SJCRH30 (cell line): ENCODE measurements around the gene CDC7. TPM values are rescaled to one million over a fixed set of nuclear protein-coding genes. Genes with fewer than 3 reads are reported as not detected.

Experiments
- DNase-seq, 2 experiments: peaks; one replicate each; pipeline ENCODE4 v3.0.0-alpha.2; 2015 to 2020
- H3K27ac ChIP-seq: fragments of 250-450 bp; sonication (Bioruptor Pico); 2 replicates; pipeline ENCODE4 v1.5.1; 2020; ENCODE audit warnings: mild to moderate bottlenecking, moderate library complexity
- H3K27me3 ChIP-seq: fragments of 250-450 bp; sonication (Bioruptor Pico); 2 replicates; pipeline ENCODE4 v1.5.1; 2020; ENCODE audit warnings: mild to moderate bottlenecking, moderate library complexity
- H3K36me3 ChIP-seq: fragments of 250-450 bp; sonication (Bioruptor Pico); 2 replicates; pipeline ENCODE4 v1.5.1; 2020; ENCODE audit warnings: mild to moderate bottlenecking, moderate library complexity
- H3K4me1 ChIP-seq: fragments of 250-450 bp; sonication (Bioruptor Pico); 2 replicates; pipeline ENCODE4 v1.5.1; 2020; ENCODE audit warnings: mild to moderate bottlenecking, moderate library complexity
- H3K4me3 ChIP-seq: fragments of 250-450 bp; sonication (Bioruptor Pico); 2 replicates; pipeline ENCODE4 v1.5.1; 2020; ENCODE audit warnings: mild to moderate bottlenecking, moderate library complexity
- H3K9me3 ChIP-seq: fragments of 250-450 bp; sonication (Bioruptor Pico); replicated peaks from 2 replicates; pipeline ENCODE4 v1.5.1; 2020; ENCODE audit warnings: mild to moderate bottlenecking, moderate library complexity
- total RNA-seq: library from RNA; depleted of rRNA; stranded (reverse); fragments of >200 nt; shearing (Covaris generic); gene quantifications from 2 replicates; pipeline ENCODE4 v1.2.3, GENCODE V29; 2014

The CDC7 gene
- total RNA-seq, 1 experiment from 2014 or later = 28.0 TPM

DNA sequence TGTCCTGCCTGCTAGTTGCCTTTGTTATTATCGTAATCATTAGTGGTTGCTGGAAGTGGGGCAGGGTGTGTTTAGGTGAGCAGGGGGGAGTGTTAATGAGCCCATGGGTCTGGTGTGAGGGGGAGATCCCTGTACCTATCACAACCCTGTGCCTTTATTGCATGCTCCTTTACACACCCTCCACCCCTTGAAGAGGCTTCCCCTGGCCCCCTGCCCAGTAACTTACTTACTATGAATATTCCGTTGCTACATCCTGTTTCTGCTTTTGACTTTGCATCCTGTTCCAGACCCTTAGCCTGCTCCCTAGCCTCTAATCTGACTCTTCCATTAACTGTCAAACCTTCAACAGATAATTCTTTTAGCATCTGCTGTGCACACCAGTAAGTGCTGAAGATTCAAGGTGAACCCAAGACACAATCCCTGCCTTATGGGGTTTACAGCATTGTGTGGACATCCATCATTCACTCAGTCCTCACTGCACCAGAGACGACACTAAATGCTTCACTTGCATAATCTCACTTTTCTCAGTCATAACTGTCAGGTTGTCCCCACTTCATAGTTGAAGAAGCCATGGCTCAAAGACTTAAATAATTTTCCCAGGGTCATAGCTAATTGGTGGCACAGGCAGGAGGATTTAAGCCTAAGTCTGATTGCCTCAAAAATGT is 47.9 kb downstream of the CDC7 start:
- no peak for DNase-seq
- Histone ChIP-seq H3K27ac (no peak overlapping the region), H3K4me1 (no peaks in the 10 kb centered on the region; the same call in 1 of the 2 replicates), H3K9me3 (no peaks in the 10 kb centered on the region), H3K27me3 (no peaks in the 10 kb centered on the region), H3K36me3 (no peaks in the 10 kb centered on the region), H3K4me3 (no peak overlapping the region)

DNA sequence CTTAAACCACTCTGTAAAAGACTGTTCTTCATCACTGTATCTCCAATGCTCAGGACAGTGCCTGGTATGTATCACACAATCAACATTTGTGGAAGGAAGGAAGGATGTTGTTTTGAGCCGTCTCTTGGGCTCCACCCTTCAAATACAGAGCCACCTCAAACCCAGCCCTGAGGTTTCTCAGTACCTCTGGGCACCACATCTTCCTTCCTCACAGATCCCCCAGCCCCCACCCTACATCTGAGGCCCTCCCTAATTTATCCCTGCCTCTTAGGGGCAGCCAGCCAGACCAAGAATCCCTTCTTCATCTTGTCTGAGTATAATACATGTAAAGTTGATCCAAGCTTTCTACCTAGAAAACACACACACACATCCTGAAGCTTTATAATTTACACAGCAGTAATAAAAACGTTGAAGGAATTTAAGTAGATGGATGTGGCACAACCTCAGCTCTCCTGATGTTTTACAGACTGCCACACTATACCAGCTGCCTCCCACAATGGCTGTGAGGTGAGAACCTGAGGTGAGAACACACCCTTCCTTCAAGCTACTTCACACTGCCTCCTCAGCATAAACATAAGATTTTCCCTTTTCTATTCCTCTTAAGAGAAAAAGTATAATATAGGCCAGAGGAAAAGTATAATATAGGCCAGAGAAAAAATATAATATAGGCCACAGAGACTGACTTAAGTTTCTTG is 48.5 kb downstream of the CDC7 start:
- Histone ChIP-seq H3K27me3 (no peaks in the 10 kb centered on the region), H3K36me3 (no peaks in the 10 kb centered on the region), H3K9me3 (no peaks in the 10 kb centered on the region), H3K4me3 (no peak overlapping the region), H3K27ac (no peak overlapping the region), H3K4me1 (no peaks in the 10 kb centered on the region; the same call in 1 of the 2 replicates)
- DNase-seq = no peak

DNA sequence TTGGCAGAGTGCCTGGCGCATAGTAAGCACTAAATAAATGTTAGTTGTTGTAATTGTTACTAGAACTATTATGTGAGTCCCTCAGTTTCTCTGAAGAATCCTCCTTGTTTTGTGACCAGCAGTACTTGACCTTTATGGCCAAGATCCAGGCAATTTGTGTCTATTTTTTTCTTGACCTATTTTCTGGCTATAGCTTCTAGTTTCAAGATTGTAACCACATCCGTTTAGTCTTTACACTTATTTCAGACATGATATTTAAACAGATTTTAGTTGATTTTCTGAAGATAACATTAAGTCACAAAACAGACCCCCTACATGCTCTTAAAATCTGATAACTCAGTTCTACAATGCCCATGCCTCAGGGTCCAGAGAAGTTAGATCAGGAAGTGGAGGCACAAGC is 50.3 kb downstream of the CDC7 start:
- no peaks in the 10 kb centered on the region for H3K36me3 ChIP-seq
- DNase-seq = no peak
- no peaks in the 10 kb centered on the region for H3K9me3 ChIP-seq
- no peak overlapping the region for H3K4me3 ChIP-seq
- no peaks in the 10 kb centered on the region for H3K27me3 ChIP-seq
- no peaks in the 10 kb centered on the region for H3K4me1 ChIP-seq
- no peak overlapping the region for H3K27ac ChIP-seq

DNA sequence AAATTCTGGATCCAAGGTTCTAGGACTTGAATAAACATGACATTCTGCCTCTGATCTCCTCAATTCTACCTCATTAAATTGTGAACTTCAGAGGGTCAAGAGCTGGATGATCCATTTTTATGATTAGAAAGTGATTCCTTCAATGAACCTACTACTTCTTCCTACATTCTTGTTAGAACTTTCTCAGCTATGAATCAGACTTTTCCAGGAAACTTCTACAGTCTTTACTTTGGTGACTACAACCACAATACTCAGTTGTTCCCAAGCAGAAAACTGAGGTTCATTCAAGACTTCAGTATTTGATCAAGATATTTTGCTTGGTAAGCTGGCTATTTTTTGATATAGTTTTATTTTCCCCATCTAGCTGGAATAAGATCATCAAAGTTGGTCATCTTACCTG is 51.4 kb downstream of the CDC7 start:
- no peaks in the 10 kb centered on the region for H3K27me3 ChIP-seq
- no peaks in the 10 kb centered on the region for H3K4me1 ChIP-seq
- no peak overlapping the region for H3K4me3 ChIP-seq
- H3K9me3 ChIP-seq = no peaks in the 10 kb centered on the region
- DNase-seq = no peak
- H3K27ac ChIP-seq = no peak overlapping the region
- H3K36me3 ChIP-seq = no peaks in the 10 kb centered on the region

DNA sequence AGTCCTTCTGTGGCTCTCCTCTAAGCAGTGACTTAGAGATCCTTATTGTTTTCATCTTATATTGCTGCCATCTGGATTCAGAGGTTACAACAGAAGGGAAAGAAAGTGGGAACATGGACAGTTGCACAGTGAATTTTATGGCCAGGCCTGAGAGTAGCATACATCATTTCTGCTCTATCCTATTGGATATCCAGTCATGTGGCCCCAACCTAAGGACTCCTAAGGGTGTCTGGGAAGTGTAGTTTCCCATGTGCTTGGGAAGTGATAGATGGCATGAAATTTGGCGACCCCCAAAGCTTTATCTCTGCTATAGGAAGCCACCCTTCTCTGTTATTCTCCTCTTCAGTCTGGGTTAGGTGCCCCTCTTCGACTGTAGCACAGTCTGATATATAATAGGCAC is 51.9 kb downstream of the CDC7 start:
- Histone ChIP-seq H3K9me3 (no peaks in the 10 kb centered on the region), H3K4me1 (no peaks in the 10 kb centered on the region), H3K4me3 (no peak overlapping the region), H3K27me3 (no peaks in the 10 kb centered on the region), H3K36me3 (no peaks in the 10 kb centered on the region), H3K27ac (no peak overlapping the region)
- no peak for DNase-seq

DNA sequence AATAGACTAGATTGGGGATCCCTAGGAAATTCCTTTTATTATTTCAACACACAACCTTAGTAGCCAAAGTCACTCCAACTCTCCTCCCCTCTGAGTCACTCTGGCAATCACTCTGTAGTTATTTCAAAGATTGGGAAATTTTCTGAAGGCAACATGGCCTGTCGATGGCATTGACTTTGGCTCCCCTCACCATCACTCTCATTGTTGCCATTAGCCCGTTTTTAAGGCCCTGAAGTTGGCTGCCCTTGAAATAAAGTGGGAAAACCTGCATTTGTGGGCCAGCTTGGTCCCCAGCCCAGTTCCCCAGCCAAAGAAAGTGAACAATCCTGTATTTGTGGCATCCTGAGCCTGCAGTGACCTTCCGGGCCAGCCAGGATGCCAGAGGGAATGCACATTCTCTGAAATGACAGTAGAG is 52.5 kb downstream of the CDC7 start:
- H3K36me3 ChIP-seq = no peaks in the 10 kb centered on the region
- no peaks in the 10 kb centered on the region for H3K9me3 ChIP-seq
- H3K4me3 ChIP-seq = no peak overlapping the region
- no peak for DNase-seq
- no peaks in the 10 kb centered on the region for H3K4me1 ChIP-seq
- no peaks in the 10 kb centered on the region for H3K27me3 ChIP-seq
- no peak overlapping the region for H3K27ac ChIP-seq

DNA sequence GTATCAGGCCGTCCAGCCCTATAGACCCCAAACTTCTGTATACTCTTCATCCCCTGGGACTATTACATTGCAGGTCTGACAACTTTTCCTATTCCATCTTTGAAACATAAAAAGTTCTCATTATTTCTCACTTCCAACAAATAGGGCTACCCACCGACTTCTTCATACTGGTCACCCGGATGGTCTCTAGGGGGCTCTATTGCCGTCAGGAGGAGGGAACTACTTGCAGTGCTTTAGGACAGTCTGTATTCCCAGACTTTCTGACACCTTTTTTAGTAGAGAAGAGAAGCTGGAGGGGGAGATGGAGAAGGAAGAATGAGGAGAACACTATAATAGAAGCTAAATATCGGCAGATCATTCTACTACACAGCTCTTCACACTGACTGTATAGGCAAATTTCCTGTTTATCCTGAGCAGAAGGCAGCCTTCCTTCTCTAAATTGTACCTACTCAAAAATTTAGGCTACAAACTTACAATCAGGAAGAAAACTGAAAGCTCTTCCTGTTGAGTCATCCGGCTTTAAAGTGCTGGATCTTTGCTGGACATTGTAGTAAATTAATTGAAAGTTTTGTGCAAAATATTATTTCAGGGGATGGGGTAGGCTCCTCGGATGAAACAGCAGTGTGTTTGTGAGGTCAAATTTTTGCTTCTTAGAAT is 54.6 kb downstream of the CDC7 start:
- Histone ChIP-seq H3K4me3 (no peak overlapping the region), H3K27ac (no peak overlapping the region), H3K27me3 (no peaks in the 10 kb centered on the region), H3K4me1 (no peaks in the 10 kb centered on the region), H3K9me3 (no peaks in the 10 kb centered on the region), H3K36me3 (no peaks in the 10 kb centered on the region)
- DNase-seq = no peak

DNA sequence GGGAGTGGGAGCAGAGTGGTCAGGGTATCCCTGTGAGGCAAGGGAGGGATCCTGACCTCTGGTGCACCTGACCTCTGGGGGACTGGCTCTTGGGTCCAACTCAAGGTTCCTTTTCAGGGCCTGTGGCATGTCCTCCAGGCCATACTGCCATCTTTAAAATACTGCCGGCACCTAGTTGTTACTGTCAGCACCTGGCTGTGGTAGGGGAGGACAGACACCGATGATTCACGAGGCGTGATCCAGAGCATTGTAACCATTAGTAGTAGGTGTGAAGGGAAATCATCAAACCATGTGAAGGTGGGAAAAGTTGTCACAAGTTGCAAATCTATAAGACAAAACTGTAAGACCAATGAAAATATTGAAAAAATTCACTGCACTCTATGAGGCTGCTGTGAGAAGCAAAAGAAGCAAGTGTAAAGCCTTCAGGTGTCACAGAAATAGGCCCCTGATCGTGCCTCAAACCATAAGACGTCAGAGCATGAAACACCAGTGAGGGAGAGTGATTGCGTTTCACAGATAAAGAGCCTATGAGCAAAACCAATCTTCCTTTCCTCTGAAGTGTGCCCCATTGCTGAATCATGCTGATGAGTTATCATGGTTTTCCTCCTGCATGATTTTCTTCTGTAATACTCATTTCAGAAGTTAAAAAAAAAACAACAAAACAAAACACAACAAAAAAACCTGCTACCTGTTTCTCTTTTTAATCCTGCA is 55.3 kb downstream of the CDC7 start:
- no peak for DNase-seq
- Histone ChIP-seq H3K4me3 (no peak overlapping the region), H3K4me1 (no peaks in the 10 kb centered on the region), H3K36me3 (no peaks in the 10 kb centered on the region), H3K27me3 (no peaks in the 10 kb centered on the region), H3K27ac (no peak overlapping the region), H3K9me3 (no peaks in the 10 kb centered on the region)

DNA sequence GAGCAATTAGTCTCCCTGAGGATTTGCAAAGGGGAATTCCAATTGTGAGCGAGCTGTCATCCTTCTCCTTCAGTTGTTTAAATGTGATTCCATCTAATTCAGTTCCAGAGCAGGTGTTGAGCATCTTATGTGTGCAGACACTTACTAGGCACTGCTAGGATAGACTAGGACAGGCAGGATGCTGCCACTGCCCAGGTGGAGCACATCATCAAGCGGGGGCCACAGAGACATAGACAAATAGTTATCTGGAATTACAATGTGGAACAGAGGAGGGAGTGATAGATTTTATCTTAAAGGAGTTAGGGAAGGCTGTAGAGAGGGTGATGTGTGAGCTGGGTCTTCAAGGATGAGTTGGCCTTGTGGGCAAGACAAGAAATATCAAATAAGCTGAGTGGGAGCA is 55.9 kb downstream of the CDC7 start:
- Histone ChIP-seq H3K27ac (no peak overlapping the region), H3K4me1 (no peaks in the 10 kb centered on the region), H3K27me3 (no peaks in the 10 kb centered on the region), H3K4me3 (no peak overlapping the region), H3K36me3 (no peaks in the 10 kb centered on the region), H3K9me3 (no peaks in the 10 kb centered on the region)
- DNase-seq = no peak

DNA sequence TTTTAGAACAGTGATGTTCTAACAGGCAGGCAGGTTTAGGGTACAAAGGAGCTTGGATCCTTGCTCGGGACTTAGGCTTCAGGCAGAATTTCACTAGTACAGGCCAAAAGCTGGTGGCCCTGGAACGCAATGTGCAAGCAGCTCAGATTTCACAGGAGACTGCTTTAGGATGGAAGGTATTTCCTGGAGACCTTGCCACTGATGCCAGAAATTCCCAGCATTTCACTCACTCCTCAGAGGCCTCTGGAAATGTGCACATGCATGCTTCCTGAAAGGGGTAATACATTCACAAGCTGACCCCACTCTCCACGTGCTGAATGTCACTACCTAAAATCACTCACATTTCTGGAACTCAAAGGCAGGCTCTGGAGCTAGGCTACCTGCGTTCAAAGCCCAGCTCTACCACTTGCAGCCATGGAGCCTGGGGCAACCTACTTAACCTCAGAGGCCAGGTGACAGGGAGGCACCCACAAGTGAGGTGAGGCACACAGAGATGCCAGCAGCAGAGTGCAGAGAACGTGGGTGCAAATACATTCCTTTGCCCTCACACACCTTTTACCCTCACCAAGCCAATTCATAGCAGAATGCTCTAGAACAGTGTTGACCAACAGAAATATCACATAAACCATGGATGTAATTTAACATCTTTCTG is 56.5 kb downstream of the CDC7 start:
- no peaks in the 10 kb centered on the region for H3K27me3 ChIP-seq
- no peak for DNase-seq
- no peak overlapping the region for H3K27ac ChIP-seq
- no peak overlapping the region for H3K4me3 ChIP-seq
- no peaks in the 10 kb centered on the region for H3K4me1 ChIP-seq
- H3K36me3 ChIP-seq = no peaks in the 10 kb centered on the region
- H3K9me3 ChIP-seq = no peaks in the 10 kb centered on the region

DNA sequence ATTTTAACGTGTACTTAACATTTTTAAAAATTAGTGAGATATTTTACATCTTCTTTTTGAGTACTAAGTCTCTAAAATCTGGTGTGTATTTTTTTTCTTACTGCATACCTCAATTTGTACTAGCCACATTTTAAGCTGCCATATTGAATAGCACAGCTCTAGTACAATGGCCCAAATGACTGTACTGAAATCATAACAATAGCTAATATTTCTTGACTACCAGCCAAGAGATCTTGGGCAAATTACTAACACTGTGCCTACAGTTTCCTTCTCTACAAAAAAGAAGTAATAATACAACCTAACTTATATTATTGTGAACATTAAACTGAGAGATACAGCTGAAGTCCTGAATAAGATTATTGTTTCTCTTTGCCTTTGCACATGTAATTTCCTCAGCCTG is 57.2 kb downstream of the CDC7 start:
- Histone ChIP-seq H3K4me3 (no peak overlapping the region), H3K27ac (no peak overlapping the region), H3K4me1 (no peaks in the 10 kb centered on the region), H3K27me3 (no peaks in the 10 kb centered on the region), H3K9me3 (no peaks in the 10 kb centered on the region), H3K36me3 (no peaks in the 10 kb centered on the region)
- no peak for DNase-seq

DNA sequence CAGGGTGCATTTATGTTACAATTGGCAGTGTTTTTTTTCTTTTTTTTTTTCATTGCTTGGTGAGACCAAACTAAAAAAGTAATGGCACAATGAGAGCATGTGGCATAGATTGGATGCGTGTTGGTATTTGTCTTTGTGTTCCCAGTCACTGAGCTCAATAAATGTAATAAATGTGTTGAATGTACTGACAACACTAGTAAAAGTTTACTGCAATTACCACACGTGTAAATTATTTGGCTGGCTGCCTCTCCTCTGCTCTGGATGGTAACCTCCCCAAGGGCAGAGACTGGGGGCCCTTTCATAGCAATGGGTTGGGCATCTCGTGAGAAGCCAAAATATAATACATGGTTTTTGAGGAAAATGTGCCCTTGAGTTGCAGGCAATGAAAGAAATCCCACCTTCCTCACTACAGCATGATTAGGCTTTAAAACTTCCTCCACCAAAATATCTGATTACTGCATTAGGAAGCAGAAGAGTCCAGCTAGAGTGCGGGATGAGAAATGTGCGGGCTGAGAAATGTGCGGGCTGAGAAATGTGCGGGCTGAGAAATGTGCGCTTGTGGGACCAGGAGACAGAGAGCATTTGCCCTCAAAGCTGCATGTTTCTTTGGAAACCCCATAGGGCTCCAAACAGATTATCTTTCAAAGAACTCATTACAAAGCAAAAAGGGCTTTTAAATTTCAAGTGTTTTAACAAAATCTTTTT is 58.5 kb downstream of the CDC7 start:
- DNase-seq = no peak
- Histone ChIP-seq H3K9me3 (no peaks in the 10 kb centered on the region), H3K4me3 (no peak overlapping the region), H3K4me1 (no peaks in the 10 kb centered on the region), H3K27me3 (no peaks in the 10 kb centered on the region), H3K27ac (no peak overlapping the region), H3K36me3 (no peaks in the 10 kb centered on the region)

DNA sequence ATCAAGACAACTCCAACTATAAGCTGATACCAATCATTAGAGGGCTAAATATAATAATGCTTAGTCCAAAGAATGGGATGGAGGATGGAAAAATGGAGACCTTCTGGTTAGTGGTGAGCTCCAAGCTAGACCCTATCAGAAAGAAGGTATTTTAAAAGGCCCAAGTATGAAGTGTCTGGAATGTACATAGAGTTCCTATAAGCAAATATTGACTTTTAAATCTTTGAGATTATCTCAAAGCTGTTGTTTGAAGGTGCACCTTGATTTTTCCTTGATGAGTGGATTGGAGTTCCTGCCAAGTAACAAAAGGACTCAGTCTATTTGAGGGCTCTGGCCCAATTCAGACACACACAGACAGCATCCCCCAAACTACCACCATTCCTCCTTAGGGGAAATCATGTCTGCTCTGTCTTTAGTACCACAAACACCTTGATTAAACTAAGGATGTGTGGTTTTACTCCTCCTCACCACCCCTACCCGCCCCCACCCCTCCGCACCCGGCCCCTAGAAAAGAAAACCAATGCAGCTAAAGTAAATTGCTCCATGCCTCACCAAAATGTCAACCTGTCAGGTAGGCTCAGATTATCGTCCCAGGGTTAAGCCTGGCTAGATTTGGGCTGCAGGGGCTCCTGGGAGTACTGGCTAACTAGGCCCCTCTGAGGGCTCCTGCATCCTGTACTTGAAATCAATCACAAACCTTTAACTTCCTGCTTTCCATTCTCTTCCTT is 59.4 kb downstream of the CDC7 start:
- Histone ChIP-seq H3K9me3 (no peaks in the 10 kb centered on the region), H3K4me3 (no peak overlapping the region), H3K27me3 (no peaks in the 10 kb centered on the region), H3K4me1 (no peaks in the 10 kb centered on the region), H3K36me3 (no peaks in the 10 kb centered on the region), H3K27ac (no peak overlapping the region)
- no peak for DNase-seq
